ENCODE data around the gene PPIG. TPM values are rescaled to one million over a fixed set of nuclear protein-coding genes. Genes with fewer than 3 reads are reported as not detected.

The PPIG gene
- total RNA-seq, 1 donor = 25.3 TPM

DNA sequence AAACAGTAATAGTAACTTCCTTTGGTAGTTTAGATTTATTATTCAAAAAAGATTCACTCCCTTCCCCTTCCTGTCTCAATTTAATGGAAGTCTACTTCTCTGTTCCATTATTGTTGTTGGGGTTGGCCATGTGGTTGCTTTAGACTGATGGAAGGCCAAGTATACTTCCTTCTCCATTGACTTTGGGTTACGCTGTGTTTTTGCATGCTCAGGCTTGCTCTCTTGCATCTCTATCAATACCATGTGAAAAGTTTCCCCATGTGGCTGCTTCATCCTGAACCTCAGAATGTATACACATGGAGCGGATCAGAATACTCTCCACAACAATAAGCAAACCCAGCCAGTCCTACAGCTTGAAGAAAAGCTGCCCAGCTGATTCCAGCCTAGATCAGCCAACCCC is 89.8 kb downstream of the PPIG start:
- no peak for DNase-seq (ENCODE audit: insufficient read length, low spot score, missing footprints)
- Histone ChIP-seq H3K9me3 (ENCODE audit: low read depth, low read length) (no peaks in the 10 kb centered on the region), H3K4me3 (ENCODE audit: insufficient read depth, low read length) (no peak overlapping the region), H3K79me2 (ENCODE audit: insufficient read depth, low read length) (no peaks in the 10 kb centered on the region), H3K27me3 (ENCODE audit: insufficient read depth, low read length) (no peaks in the 10 kb centered on the region), H4K20me1 (ENCODE audit: insufficient read depth, low read length) (no peaks in the 10 kb centered on the region), H3K4me2 (ENCODE audit: insufficient read depth, low read length) (no peak overlapping the region), H3K36me3 (ENCODE audit: insufficient read depth, low read length) (no peaks in the 10 kb centered on the region), H3K27ac (ENCODE audit: low read depth, low read length) (no peak overlapping the region), H2AFZ (ENCODE audit: low read length) (no peak overlapping the region), H3K4me1 (ENCODE audit: insufficient read depth, low read length) (no peaks in the 10 kb centered on the region)
- TF ChIP-seq, protein P1, sequence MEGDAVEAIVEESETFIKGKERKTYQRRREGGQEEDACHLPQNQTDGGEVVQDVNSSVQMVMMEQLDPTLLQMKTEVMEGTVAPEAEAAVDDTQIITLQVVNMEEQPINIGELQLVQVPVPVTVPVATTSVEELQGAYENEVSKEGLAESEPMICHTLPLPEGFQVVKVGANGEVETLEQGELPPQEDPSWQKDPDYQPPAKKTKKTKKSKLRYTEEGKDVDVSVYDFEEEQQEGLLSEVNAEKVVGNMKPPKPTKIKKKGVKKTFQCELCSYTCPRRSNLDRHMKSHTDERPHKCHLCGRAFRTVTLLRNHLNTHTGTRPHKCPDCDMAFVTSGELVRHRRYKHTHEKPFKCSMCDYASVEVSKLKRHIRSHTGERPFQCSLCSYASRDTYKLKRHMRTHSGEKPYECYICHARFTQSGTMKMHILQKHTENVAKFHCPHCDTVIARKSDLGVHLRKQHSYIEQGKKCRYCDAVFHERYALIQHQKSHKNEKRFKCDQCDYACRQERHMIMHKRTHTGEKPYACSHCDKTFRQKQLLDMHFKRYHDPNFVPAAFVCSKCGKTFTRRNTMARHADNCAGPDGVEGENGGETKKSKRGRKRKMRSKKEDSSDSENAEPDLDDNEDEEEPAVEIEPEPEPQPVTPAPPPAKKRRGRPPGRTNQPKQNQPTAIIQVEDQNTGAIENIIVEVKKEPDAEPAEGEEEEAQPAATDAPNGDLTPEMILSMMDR (IDR thresholded peaks at IDR 0.05; ENCODE audit: extremely low read depth, low read depth, low read length) = no peak

DNA sequence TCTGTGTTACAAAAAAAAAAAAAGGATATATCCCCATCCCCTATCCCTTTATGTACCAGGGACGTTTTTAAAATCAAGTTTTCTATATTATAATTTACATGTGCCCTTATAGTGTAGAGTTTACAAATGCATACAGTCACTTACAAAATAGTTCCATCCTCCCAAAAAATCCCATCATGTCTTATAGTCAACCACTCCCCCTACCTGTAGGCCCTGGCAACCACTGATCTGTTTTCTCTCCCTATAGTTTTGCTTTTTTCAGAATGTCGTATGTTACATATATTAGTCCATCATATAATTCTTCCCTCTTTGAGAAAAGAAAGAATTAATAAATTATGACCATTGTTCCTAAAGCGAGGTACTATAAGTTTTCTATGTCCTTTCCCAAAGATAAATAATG is 92.2 kb downstream of the PPIG start:
- Histone ChIP-seq H3K36me3 (ENCODE audit: insufficient read depth, low read length) (no peaks in the 10 kb centered on the region), H3K27me3 (ENCODE audit: insufficient read depth, low read length) (no peaks in the 10 kb centered on the region), H3K27ac (ENCODE audit: low read depth, low read length) (no peak overlapping the region), H3K4me2 (ENCODE audit: insufficient read depth, low read length) (no peak overlapping the region), H2AFZ (ENCODE audit: low read length) (no peak overlapping the region), H3K4me1 (ENCODE audit: insufficient read depth, low read length) (no peaks in the 10 kb centered on the region), H4K20me1 (ENCODE audit: insufficient read depth, low read length) (no peaks in the 10 kb centered on the region), H3K4me3 (ENCODE audit: insufficient read depth, low read length) (no peak overlapping the region), H3K79me2 (ENCODE audit: insufficient read depth, low read length) (no peaks in the 10 kb centered on the region), H3K9me3 (ENCODE audit: low read depth, low read length) (no peaks in the 10 kb centered on the region)
- DNase-seq (ENCODE audit: insufficient read length, low spot score, missing footprints) = no peak
- TF ChIP-seq, protein P1 (IDR thresholded peaks at IDR 0.05; ENCODE audit: extremely low read depth, low read depth, low read length) = no peak

DNA sequence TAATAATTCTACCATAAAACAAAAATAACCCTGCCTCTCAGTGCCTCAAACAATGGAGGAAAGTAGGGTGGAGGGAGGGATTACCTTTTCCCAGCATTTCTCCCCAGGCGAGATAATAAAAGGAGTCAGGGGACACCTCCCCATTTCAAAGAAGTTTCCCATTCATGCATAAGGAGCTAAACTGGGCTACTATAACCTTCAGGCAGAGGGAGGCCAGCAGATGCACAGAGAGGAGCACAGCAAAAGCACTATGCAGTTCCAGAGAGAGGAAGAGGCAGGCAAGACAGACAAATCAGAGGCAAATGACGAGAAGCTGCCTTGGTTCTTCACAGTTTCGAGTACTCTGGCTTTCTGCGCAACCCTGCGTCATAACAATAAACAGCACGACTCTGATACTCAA is 92.7 kb downstream of the PPIG start:
- TF ChIP-seq, protein P1 (IDR thresholded peaks at IDR 0.05; ENCODE audit: extremely low read depth, low read depth, low read length) = no peak

DNA sequence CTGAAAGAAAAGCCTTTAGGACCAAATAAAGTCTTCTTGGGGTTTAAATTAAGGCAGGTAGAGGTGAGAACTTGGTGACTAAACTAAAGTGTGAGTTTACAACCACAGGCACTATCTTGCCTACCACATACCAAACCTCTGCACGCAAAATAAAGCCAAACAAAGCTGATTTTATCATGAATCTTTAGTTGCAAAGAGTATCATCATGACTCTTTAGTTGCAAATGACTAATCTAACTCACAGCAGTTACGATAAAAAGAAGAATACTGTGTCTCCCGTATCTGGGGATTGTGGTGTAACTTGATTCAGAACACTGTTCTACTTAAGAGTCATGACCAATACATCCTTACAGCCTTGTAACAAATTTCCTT is 98.9 kb downstream of the PPIG start:
- Histone ChIP-seq H3K4me2 (ENCODE audit: insufficient read depth, low read length) (no peak overlapping the region), H4K20me1 (ENCODE audit: insufficient read depth, low read length) (no peaks in the 10 kb centered on the region), H3K79me2 (ENCODE audit: insufficient read depth, low read length) (no peaks in the 10 kb centered on the region), H3K4me3 (ENCODE audit: insufficient read depth, low read length) (no peak overlapping the region), H3K36me3 (ENCODE audit: insufficient read depth, low read length) (no peaks in the 10 kb centered on the region), H3K4me1 (ENCODE audit: insufficient read depth, low read length) (no peaks in the 10 kb centered on the region), H3K9me3 (ENCODE audit: low read depth, low read length) (no peaks in the 10 kb centered on the region), H3K27ac (ENCODE audit: low read depth, low read length) (no peak overlapping the region), H2AFZ (ENCODE audit: low read length) (no peak overlapping the region), H3K27me3 (ENCODE audit: insufficient read depth, low read length) (peaks cover 5% of the 10 kb centered on the region)
- no peak for DNase-seq (ENCODE audit: insufficient read length, low spot score, missing footprints)
- TF ChIP-seq, protein P1 (IDR thresholded peaks at IDR 0.05; ENCODE audit: extremely low read depth, low read depth, low read length) = no peak

More for the DNA sequence above, 92.7 kb downstream of the PPIG start:
- H3K4me1 ChIP-seq (ENCODE audit: insufficient read depth, low read length) = no peaks in the 10 kb centered on the region
- no peak overlapping the region for H3K27ac ChIP-seq (ENCODE audit: low read depth, low read length)
- H3K27me3 ChIP-seq (ENCODE audit: insufficient read depth, low read length) = peaks cover 4% of the 10 kb centered on the region
- H3K9me3 ChIP-seq (ENCODE audit: low read depth, low read length) = no peaks in the 10 kb centered on the region
- H4K20me1 ChIP-seq (ENCODE audit: insufficient read depth, low read length) = no peaks in the 10 kb centered on the region
- H2AFZ ChIP-seq (ENCODE audit: low read length) = no peak overlapping the region
- no peaks in the 10 kb centered on the region for H3K36me3 ChIP-seq (ENCODE audit: insufficient read depth, low read length)
- no peaks in the 10 kb centered on the region for H3K79me2 ChIP-seq (ENCODE audit: insufficient read depth, low read length)
- H3K4me3 ChIP-seq (ENCODE audit: insufficient read depth, low read length) = no peak overlapping the region
- no peak overlapping the region for H3K4me2 ChIP-seq (ENCODE audit: insufficient read depth, low read length)
- DNase-seq (ENCODE audit: insufficient read length, low spot score, missing footprints) = no peak

All from osteoblast (primary cell).